ENCODE data around the gene METTL3. TPM values are rescaled to one million over a fixed set of nuclear protein-coding genes. Genes with fewer than 3 reads are reported as not detected.

The METTL3 gene
- total and polyA plus RNA-seq, 2 of the 8 experiments (the other 6 are each of a cell fraction or from before 2014, with no cell fraction given) = 103 to 144 TPM

DNA sequence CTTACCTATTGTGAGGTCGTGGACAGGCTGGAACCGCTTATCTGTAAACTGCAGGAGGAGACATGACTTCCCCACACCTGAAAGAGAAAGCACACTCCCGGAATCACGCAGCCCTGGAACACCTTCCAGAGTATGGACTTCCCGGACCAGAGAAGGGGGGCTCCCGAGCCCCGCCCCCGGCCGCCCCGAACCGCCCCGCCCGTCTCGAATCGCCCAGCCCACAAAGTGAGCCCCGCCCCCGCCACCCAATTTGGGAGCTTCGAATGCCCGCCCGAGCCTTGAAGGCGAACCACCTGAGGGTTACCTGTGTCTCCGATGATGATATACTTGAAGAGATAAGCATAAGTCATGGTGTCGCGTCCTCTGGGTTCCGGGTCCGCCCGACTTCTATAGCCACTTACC is 34.6 kb downstream of the METTL3 start:
- Histone ChIP-seq H3K4ac (replicated peaks; ENCODE audit: insufficient read length, low read depth, low read length) (no peak overlapping the region), H2BK12ac (ENCODE audit: low read depth, low read length) (no peak overlapping the region), H3K9ac (replicated peaks in 1 of 4; ENCODE audit: extremely low read depth in 1 of 4, low read depth in 3 of 4, low read length in 3 of 4) (peak overlapping the region; percentile 54 to 96 (median 68); a peak in 6 of 7 replicates), H3K23me2 (ENCODE audit: low read depth, low read length) (no peaks in the 10 kb centered on the region; the same call in 1 of the 2 replicates), H3K36me3 (ENCODE audit: control insufficient read depth in 2 of 4, insufficient read depth in 4 of 4, low read length in 3 of 4) (peaks cover 0 to 16% (median 10%) of the 10 kb centered on the region in 4 experiments; a peak in 6 of 8 replicates), H3K4me1 (replicated peaks in 1 of 4; ENCODE audit: control insufficient read depth in 3 of 4, insufficient read depth in 4 of 4, low read length in 3 of 4) (no peaks in the 10 kb centered on the region; a peak in 1 of 7 replicates), H2BK120ac (replicated peaks; ENCODE audit: low read depth, low read length) (no peak overlapping the region), H4K5ac (ENCODE audit: insufficient read length, low read depth, low read length) (peak overlapping the region; percentile 86), H3K56ac (replicated peaks; ENCODE audit: insufficient read length, low read depth, low read length) (no peak overlapping the region), H2BK5ac (ENCODE audit: low read depth, low read length) (peak overlapping the region; percentile 30), H3K79me1 (ENCODE audit: low read depth, low read length) (no peaks in the 10 kb centered on the region), H2BK15ac (ENCODE audit: low read length) (no peak overlapping the region), H3K14ac (ENCODE audit: insufficient read length) (no peak overlapping the region), H3K27ac (ENCODE audit: low read depth, low read length) (no peak overlapping the region; the same call in 1 of the 2 replicates), H4K20me1 (replicated peaks in 1 of 2; ENCODE audit: control insufficient read depth in 1 of 2, insufficient read depth in 2 of 2, low read length in 2 of 2) (no peaks in the 10 kb centered on the region), H4K8ac (ENCODE audit: extremely low read depth, insufficient read depth, low read length) (no peak overlapping the region), H2BK20ac (ENCODE audit: low read length) (no peak overlapping the region), H3K79me2 (ENCODE audit: control insufficient read depth in 1 of 2, insufficient read depth in 2 of 2, low read length in 2 of 2) (peaks cover 0 to 39% of the 10 kb centered on the region in 2 experiments; a peak in 3 of 4 replicates), H3K18ac (ENCODE audit: extremely low read depth, low read length) (peak overlapping the region; percentile 53; the same call in 1 of the 2 replicates), H3K23ac (ENCODE audit: insufficient read length) (no peak overlapping the region), H2AK5ac (ENCODE audit: low read depth, low read length) (no peak overlapping the region), H3K27me3 (replicated peaks in 1 of 4; ENCODE audit: control insufficient read depth in 3 of 4, extremely low read depth in 1 of 4, insufficient read depth in 3 of 4, low read length in 3 of 4) (no peaks in the 10 kb centered on the region), H3K9me3 (ENCODE audit: insufficient read depth in 2 of 2, low read depth in 1 of 2, low read length in 1 of 2) (no peaks in the 10 kb centered on the region), H3K4me2 (ENCODE audit: insufficient read depth in 1 of 2, low read depth in 2 of 2, low read length in 2 of 2) (peak overlapping the region; percentile 65 to 72), H4K91ac (replicated peaks; ENCODE audit: insufficient read length, low read length) (no peak overlapping the region), H2AFZ (ENCODE audit: low read length) (peak overlapping the region; percentile 87; the same call in 1 of the 2 replicates), H3K4me3 (ENCODE audit: extremely low read depth in 1 of 4, insufficient read depth in 2 of 4, low read depth in 3 of 4, low read length in 4 of 4) (peak overlapping the region; percentile 79 to 100 (median 90))
- DNase-seq (ENCODE audit: low read depth in 1 of 2, low spot score in 2 of 2) (no peak), FAIRE-seq (no peak)
- CTCF ChIA-PET (ENCODE audit: partially characterized antibody) = interaction anchor here (0.6 to 3.0 kb wide), 10 partner anchors 11 to 198 kb away, joined by 3 to 27 read pairs (median 4); partner anchors contain the start of gene SALL2
- POLR2A ChIA-PET (ENCODE audit: partially characterized antibody) = interaction anchor here (1.6 to 5.6 kb wide), 12 partner anchors 11 to 92 kb away, joined by 3 to 23 read pairs (median 8); partner anchors contain the start of genes METTL3, SALL2 and SUPT16H
- TF ChIP-seq JUND (IDR thresholded peaks at IDR 0.05; ENCODE audit: low read length) = 0 out of 2 replicates have a peak, but pooled peaks have one; percentile 12
- TF ChIP-seq POLR2AphosphoS5 (IDR thresholded peaks at IDR 0.05; ENCODE audit: low read depth, low read length) = peak; percentile 9
- no peak for TF ChIP-seq TBP (IDR thresholded peaks at IDR 0.05; ENCODE audit: low read depth, low read length)
- TF ChIP-seq TAF1 (IDR thresholded peaks at IDR 0.05; ENCODE audit: low read depth, low read length) = peak; percentile 55; the same call in 1 of the 2 replicates
- TF ChIP-seq KDM4A (IDR thresholded peaks at IDR 0.05; ENCODE audit: low read depth, low read length, severe bottlenecking) = no peak
- TF ChIP-seq, protein P1, sequence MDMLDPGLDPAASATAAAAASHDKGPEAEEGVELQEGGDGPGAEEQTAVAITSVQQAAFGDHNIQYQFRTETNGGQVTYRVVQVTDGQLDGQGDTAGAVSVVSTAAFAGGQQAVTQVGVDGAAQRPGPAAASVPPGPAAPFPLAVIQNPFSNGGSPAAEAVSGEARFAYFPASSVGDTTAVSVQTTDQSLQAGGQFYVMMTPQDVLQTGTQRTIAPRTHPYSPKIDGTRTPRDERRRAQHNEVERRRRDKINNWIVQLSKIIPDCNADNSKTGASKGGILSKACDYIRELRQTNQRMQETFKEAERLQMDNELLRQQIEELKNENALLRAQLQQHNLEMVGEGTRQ (IDR thresholded peaks at IDR 0.05; ENCODE audit: low read length) = no peak
- peak; percentile 60; the same call in 1 of the 2 replicates for TF ChIP-seq PHF8 (conservative IDR thresholded peaks at IDR 0.05; ENCODE audit: low read depth, low read length)
- peak in 1 of 2 experiments; percentile 60; a peak in 1 of 3 replicates for TF ChIP-seq POLR2A (IDR thresholded peaks at IDR 0.05; ENCODE audit: control extremely low read depth in 1 of 2, low read depth in 2 of 2, low read length in 2 of 2)
- no peak for TF ChIP-seq ASH2L (IDR thresholded peaks at IDR 0.05; ENCODE audit: low read length)
- TF ChIP-seq RXRA (IDR thresholded peaks at IDR 0.05; ENCODE audit: insufficient read depth, low read depth, low read length) = no peak
- TF ChIP-seq EGR1 (IDR thresholded peaks at IDR 0.05; ENCODE audit: borderline replicate concordance, low read depth, low read length) = no peak
- WGBS, 2 experiments (ENCODE audit: extremely low coverage in 1 of 2, insufficient coverage in 1 of 2, insufficient read length in 1 of 2, insufficient replicate concordance in 2 of 2, low coverage in 1 of 2, low lambda C conversion rate in 2 of 2, missing lambda C conversion rate in 1 of 2) = 3% methylated on average over 22 of the region's 27 CpGs; no CpG with 5 or more reads in 1 of the 2 experiments
